CD4-positive, alpha-beta T cell (primary cell): ENCODE data around the gene PPM1F. TPM values are rescaled to one million over a fixed set of nuclear protein-coding genes. Genes with fewer than 3 reads are reported as not detected.

Experiments
- ATAC-seq: fragments of 200-7000 bp; cut with Tn5 transposase; one replicate; pipeline ENCODE4 v1.10.0; 2022; ENCODE audit warnings: mild to moderate bottlenecking; ENCODE audit not compliant: poor library complexity
- CTCF ChIA-PET: fragments of 350-600 bp; sonication (Branson Sonifier 250); formaldehyde crosslinking; loops from one replicate; lab custom pipeline; 2021; ENCODE audit warnings: antibody characterized with exemption, inconsistent platforms; lab: Charles Lee
- POLR2A ChIA-PET: fragments of 350-600 bp; sonication (Branson Sonifier 250); formaldehyde crosslinking; loops from one replicate; lab custom pipeline; 2021; ENCODE audit warnings: antibody characterized with exemption, inconsistent platforms; lab: Charles Lee
- DNase-seq, 14 experiments: peaks; one replicate each; pipeline ENCODE4 v3.0.0-alpha.2; 2013 to 2020; ENCODE audit warnings: mixed read lengths in 2 of 14
- H3K27ac ChIP-seq, 2 donors: one replicate each; pipeline versions ENCODE4 v1.5.1 to v1.7.0; 2013; ENCODE audit warnings: low read length in 2 of 2, low read depth in 1 of 2, mild to moderate bottlenecking in 1 of 2
- H3K27me3 ChIP-seq, 2 experiments: 1 replicate in 1 of 2; 2 replicates in 1 of 2; pipeline versions ENCODE4 v1.6.1 to v1.7.0; 2013; ENCODE audit warnings: low read length in 2 of 2, control low read depth in 1 of 2, mild to moderate bottlenecking in 1 of 2, moderate library complexity in 1 of 2; ENCODE audit not compliant: insufficient read depth in 2 of 2, control insufficient read depth in 1 of 2
- H3K36me3 ChIP-seq: one replicate; pipeline ENCODE4 v1.6.1; 2013; ENCODE audit warnings: low read length, control low read depth; ENCODE audit not compliant: insufficient read depth
- H3K4me1 ChIP-seq: one replicate; pipeline ENCODE4 v1.6.1; 2013; ENCODE audit warnings: low read length, control low read depth; ENCODE audit not compliant: insufficient read depth
- H3K4me3 ChIP-seq: one replicate; pipeline ENCODE4 v1.5.1; 2013; ENCODE audit warnings: mild to moderate bottlenecking, low read length, moderate library complexity
- H3K9me3 ChIP-seq, 2 experiments: 1 replicate in 1 of 2; 2 replicates in 1 of 2; pipeline versions ENCODE4 v1.6.1 to v1.7.0; 2013; ENCODE audit warnings: low read length in 2 of 2, mild to moderate bottlenecking in 2 of 2, control low read depth in 1 of 2, moderate library complexity in 1 of 2; ENCODE audit not compliant: control insufficient read depth in 1 of 2, insufficient read depth in 1 of 2
- H3K27ac Mint-ChIP-seq: one replicate; pipeline ENCODE4 v1.8.0; 2020; ENCODE audit warnings: mixed read lengths
- H3K27me3 Mint-ChIP-seq: one replicate; pipeline ENCODE4 v1.8.0; 2021; ENCODE audit warnings: mixed read lengths
- H3K36me3 Mint-ChIP-seq: one replicate; pipeline ENCODE4 v1.8.0; 2021; ENCODE audit warnings: low read depth, mixed read lengths
- H3K4me1 Mint-ChIP-seq: one replicate; pipeline ENCODE4 v1.8.0; 2021; ENCODE audit warnings: low read depth, mixed read lengths
- H3K4me3 Mint-ChIP-seq: one replicate; pipeline ENCODE4 v1.8.0; 2020; ENCODE audit warnings: mild to moderate bottlenecking, mixed read lengths
- H3K9me3 Mint-ChIP-seq: one replicate; pipeline ENCODE4 v1.8.0; 2020; ENCODE audit warnings: mixed read lengths
- CTCF ChIP-seq: fragments of 200-600 bp; IDR thresholded peaks from one replicate; pipeline ENCODE4 v1.8.0; 2022; ENCODE audit warnings: antibody characterized with exemption, mild to moderate bottlenecking
- intact Hi-C, 2 experiments: fragments of 100-400 bp; cut with DNase I in 1 of 2; cut with micrococcal nuclease in 1 of 2; formaldehyde crosslinking; loops; one replicate each; pipeline versions ENCODE4 v1.15.1 to v1.9.0; 2023 to 2025; cut with DNase I, micrococcal nuclease
- total RNA-seq, 174 experiments: library from RNA in 2 of 174; stranded (reverse) in 2 of 174; gene quantifications; one replicate each; pipeline ENCODE4 v1.2.3 and lab custom pipeline; 2021 to 2026

The PPM1F gene
- total RNA-seq, 2 experiments from 2014 or later: 18.0 to 18.3 TPM

GRCh38 chr22:21971858-21972275 is 19.2 kb upstream of the PPM1F start:
- Histone ChIP-seq H3K36me3 (peaks cover 87% of the 10 kb centered on the region), H3K9me3 (no peaks in the 10 kb centered on the region), H3K27ac (no peak overlapping the region), H3K4me3 (no peak overlapping the region), H3K4me1 (peaks cover 4% of the 10 kb centered on the region), H3K27me3 (no peaks in the 10 kb centered on the region)
- Mint-ChIP-seq H3K4me1 (peaks cover 4% of the 10 kb centered on the region), H3K4me3 (no peak overlapping the region), H3K36me3 (peaks cover 75% of the 10 kb centered on the region), H3K9me3 (no peaks in the 10 kb centered on the region), H3K27ac (no peak overlapping the region), H3K27me3 (no peaks in the 10 kb centered on the region)
- ChIA-PET POLR2A (interaction anchor here (2.4 kb wide), 1 partner anchor 11 kb away, joined by 12 read pairs; the partner anchor contains the start of gene TOP3B), CTCF (interaction anchor here (1.0 to 1.4 kb wide), 4 partner anchors 10 to 197 kb away, joined by 3 to 17 read pairs (median 8); partner anchors contain the start of genes PPM1F and TOP3B)
- DNase-seq: no peak
- TF ChIP-seq CTCF: no peak
- intact Hi-C loops: no loop called here
- ATAC-seq: no peak

DNA sequence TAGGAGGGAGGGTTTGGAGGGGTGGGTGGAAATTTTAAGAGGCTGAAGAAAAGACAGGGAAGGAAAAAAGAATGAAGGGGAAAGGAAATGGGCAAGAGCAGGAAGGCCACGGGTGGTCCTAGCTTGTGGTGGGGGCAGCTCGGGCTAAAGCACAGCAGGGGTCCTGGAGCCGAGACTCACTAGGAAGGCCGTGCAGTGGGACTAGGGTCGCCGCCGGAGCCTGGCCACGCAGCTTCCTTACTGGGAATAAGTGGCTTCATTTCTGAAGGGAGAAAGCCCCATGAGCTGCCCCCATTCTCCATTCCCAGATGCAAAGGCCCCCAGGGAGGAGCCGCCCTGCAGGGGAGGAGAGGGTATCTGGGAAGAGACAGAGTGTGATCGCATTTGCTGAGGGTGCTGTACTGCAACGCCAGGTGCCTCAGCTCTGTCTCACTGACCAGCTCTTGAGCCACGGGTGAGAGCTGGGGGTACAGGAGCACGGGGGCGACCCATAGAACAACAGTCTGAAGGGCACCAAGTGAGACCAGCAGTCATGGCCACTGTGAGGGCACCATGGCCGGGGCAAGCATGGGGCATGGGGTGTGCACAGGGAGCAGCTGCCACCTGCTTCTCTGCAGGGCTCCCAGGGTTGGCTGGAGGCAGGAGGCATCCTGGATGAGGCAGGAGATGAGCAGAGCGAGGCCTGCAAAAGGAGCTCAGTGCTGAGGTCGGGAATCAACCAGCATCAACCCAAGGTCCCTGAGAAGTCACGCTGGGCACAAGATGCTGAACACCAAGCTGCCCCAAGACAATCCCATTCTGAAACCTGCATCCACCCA is 18.4 kb upstream of the PPM1F start:
- Mint-ChIP-seq H3K36me3 (peaks cover 84% of the 10 kb centered on the region), H3K9me3 (no peaks in the 10 kb centered on the region), H3K27me3 (no peaks in the 10 kb centered on the region), H3K27ac (no peak overlapping the region), H3K4me3 (no peak overlapping the region), H3K4me1 (peaks cover 4% of the 10 kb centered on the region)
- DNase-seq (no peak), ATAC-seq (no peak)
- intact Hi-C loops: no loop called here
- Histone ChIP-seq H3K9me3 (no peaks in the 10 kb centered on the region), H3K27ac (no peak overlapping the region), H3K4me3 (no peak overlapping the region), H3K4me1 (peaks cover under 1% of the 10 kb centered on the region), H3K36me3 (peaks cover 93% of the 10 kb centered on the region), H3K27me3 (no peaks in the 10 kb centered on the region)
- no peak for TF ChIP-seq CTCF
- ChIA-PET POLR2A (interaction anchor here (2.4 kb wide), 1 partner anchor 11 kb away, joined by 12 read pairs; the partner anchor contains the start of gene TOP3B), CTCF (no interaction called here)

DNA sequence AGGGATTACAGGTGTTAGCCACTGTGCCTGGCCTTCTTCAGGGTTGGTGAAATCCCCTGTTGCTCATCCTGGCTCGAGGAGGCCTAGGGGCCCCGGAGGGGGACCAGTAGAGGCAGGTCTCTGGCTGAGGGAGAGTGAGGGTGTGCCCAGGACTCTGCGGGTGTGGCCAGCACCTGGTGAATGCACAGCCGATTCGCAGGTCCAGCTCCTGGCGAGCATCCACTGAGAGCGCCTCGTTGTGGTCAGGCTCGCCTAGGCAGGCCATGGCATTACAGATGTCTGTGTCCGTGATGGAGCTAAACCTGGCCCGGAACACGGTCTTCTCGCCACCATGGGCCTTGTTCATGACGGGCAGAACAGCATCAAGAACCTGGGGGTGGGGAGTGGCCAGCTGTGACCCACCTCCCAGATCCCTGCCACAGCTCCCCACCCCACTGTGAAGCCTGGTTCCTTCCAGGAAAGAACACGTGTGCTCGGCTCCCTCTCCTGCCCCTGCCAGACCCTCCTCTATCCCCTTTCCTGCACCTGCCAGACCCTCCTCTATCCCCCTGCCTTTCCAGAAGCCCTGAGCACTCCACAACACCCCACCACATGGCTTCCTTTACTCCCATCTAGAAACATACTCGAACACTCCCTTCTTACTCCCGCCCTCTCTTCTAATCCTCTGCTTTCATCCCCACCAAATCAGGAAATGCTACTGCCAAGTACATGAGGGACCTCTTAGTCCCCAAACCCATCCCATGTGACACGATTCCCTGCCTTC is 17.6 kb upstream of the PPM1F start:
- peaks cover 4% of the 10 kb centered on the region for H3K4me1 Mint-ChIP-seq
- no peak overlapping the region for H3K4me3 ChIP-seq
- no peak for TF ChIP-seq CTCF
- intact Hi-C loops: no loop called here
- H3K4me3 Mint-ChIP-seq: no peak overlapping the region
- no peaks in the 10 kb centered on the region for H3K27me3 ChIP-seq
- DNase-seq (no peak), ATAC-seq (no peak)
- no peaks in the 10 kb centered on the region for H3K4me1 ChIP-seq
- H3K9me3 ChIP-seq: no peaks in the 10 kb centered on the region
- H3K36me3 Mint-ChIP-seq: peaks cover 82% of the 10 kb centered on the region
- no peak overlapping the region for H3K27ac Mint-ChIP-seq
- ChIA-PET CTCF (no interaction called here), POLR2A (no interaction called here)
- H3K27ac ChIP-seq: no peak overlapping the region
- peaks cover 91% of the 10 kb centered on the region for H3K36me3 ChIP-seq
- no peaks in the 10 kb centered on the region for H3K9me3 Mint-ChIP-seq
- H3K27me3 Mint-ChIP-seq: no peaks in the 10 kb centered on the region
